GM12878 (cell line): ENCODE data around the gene TNK1. TPM values are rescaled to one million over a fixed set of nuclear protein-coding genes. Genes with fewer than 3 reads are reported as not detected.

Source experiments
- ATAC-seq: fragments of 200-7000 bp; cut with Tn5 transposase; 3 replicates; pipeline ENCODE4 v1.9.1; 2020; ENCODE audit warnings: mild to moderate bottlenecking, moderate library complexity
- BruUV-seq: library from RNA; stranded (reverse); fragments of 400-500 nt; replicated peaks from 2 replicates; lab custom pipeline; 2021; lab: Mats Ljungman, UMichigan
- CTCF ChIA-PET: fragments of 300-600 bp; sonication (Branson Sonifier 250); formaldehyde crosslinking; extraction: SDS; loops from one replicate; lab custom pipeline; 2021; ENCODE audit warnings: inconsistent platforms; lab: Yijun Ruan, JAX
- POLR2A ChIA-PET: fragments of 350-600 bp; formaldehyde crosslinking; extraction: SDS; loops from one replicate; lab custom pipeline; 2021; ENCODE audit warnings: inconsistent platforms; lab: Charles Lee
- RAD21 ChIA-PET: fragments of 300-600 bp; sonication (Branson Sonifier 250); formaldehyde crosslinking; loops from one replicate; lab custom pipeline; 2023; ENCODE audit warnings: antibody characterized with exemption; ENCODE audit not compliant: unreplicated experiment; lab: Charles Lee
- SMC1A ChIA-PET: fragments of 300-600 bp; sonication (Branson Sonifier 250); formaldehyde crosslinking; loops from one replicate; lab custom pipeline; 2023; ENCODE audit not compliant: unreplicated experiment, uncharacterized antibody; lab: Charles Lee
- DNase-seq: peaks from one replicate; pipeline ENCODE4 v3.0.0-alpha.2; 2011; ENCODE audit warnings: low read depth, low spot score
- FAIRE-seq: peaks from 3 replicates; lab custom pipeline; 2011; peaks lifted over from hg19 to GRCh38; lab: Jason Lieb, UNC
- H2AFZ ChIP-seq: 2 replicates; pipeline ENCODE4 v1.6.0; 2011; ENCODE audit warnings: low read depth, low read length, control low read depth; ENCODE audit not compliant: control insufficient read depth
- H3K27ac ChIP-seq: 2 replicates; pipeline ENCODE4 v1.5.1; 2011; ENCODE audit warnings: control low read depth; ENCODE audit not compliant: control insufficient read depth, insufficient read depth
- H3K27me3 ChIP-seq, 2 experiments: replicated peaks in 1 of 2; 2 replicates each; pipeline versions ENCODE4 v1.6.0 to v1.6.1; 2011; ENCODE audit warnings: low read length in 1 of 2; ENCODE audit not compliant: control insufficient read depth in 2 of 2, insufficient read depth in 2 of 2
- H3K36me3 ChIP-seq, 2 experiments: 2 replicates each; pipeline ENCODE4 v1.5.1; 2011; ENCODE audit warnings: low read length in 1 of 2; ENCODE audit not compliant: control insufficient read depth in 2 of 2, insufficient read depth in 2 of 2
- H3K4me1 ChIP-seq: 2 replicates; pipeline ENCODE4 v1.6.1; 2011; ENCODE audit warnings: mild to moderate bottlenecking, low read length, moderate library complexity, mixed read lengths; ENCODE audit not compliant: control insufficient read depth, insufficient read depth
- H3K4me2 ChIP-seq: 2 replicates; pipeline ENCODE4 v1.6.0; 2011; ENCODE audit warnings: control low read depth; ENCODE audit not compliant: control insufficient read depth, insufficient read depth
- H3K4me3 ChIP-seq: fragments of 200-600 bp; sonication (generic); 2 replicates; pipeline ENCODE4 v1.5.1; 2016
- H3K79me2 ChIP-seq: 2 replicates; pipeline ENCODE4 v1.6.0; 2011; ENCODE audit warnings: low read length; ENCODE audit not compliant: control insufficient read depth, insufficient read depth
- H3K9ac ChIP-seq: 2 replicates; pipeline ENCODE4 v1.8.0; 2011; ENCODE audit warnings: low read length, control low read depth, mixed read lengths; ENCODE audit not compliant: control insufficient read depth, insufficient read depth
- H3K9me3 ChIP-seq: replicated peaks from 3 replicates; pipeline ENCODE4 v1.5.1; 2011; ENCODE audit warnings: mild to moderate bottlenecking, low read length; ENCODE audit not compliant: control insufficient read depth, insufficient read depth
- H4K20me1 ChIP-seq: 2 replicates; pipeline ENCODE4 v1.6.0; 2011; ENCODE audit not compliant: control insufficient read depth, insufficient read depth
- CREB1 ChIP-seq: IDR thresholded peaks from 2 replicates; pipeline ENCODE4 v1.6.1; 2012; ENCODE audit warnings: low read depth, mild to moderate bottlenecking, inconsistent platforms
- EGR1 ChIP-seq, 2 experiments: IDR thresholded peaks; 1 replicate in 1 of 2; 2 replicates in 1 of 2; pipeline ENCODE4 v1.6.1; 2011 to 2012; ENCODE audit warnings: low read depth in 2 of 2, low read length in 2 of 2, borderline replicate concordance in 1 of 2, mild to moderate bottlenecking in 1 of 2, moderate library complexity in 1 of 2
- FOXM1 ChIP-seq: IDR thresholded peaks from 2 replicates; pipeline ENCODE4 v1.6.1; 2012; ENCODE audit warnings: low read depth, mild to moderate bottlenecking, inconsistent platforms, low read length, moderate library complexity
- MXI1 ChIP-seq: fragments of 150-350 bp; IDR thresholded peaks from 2 replicates; pipeline ENCODE4 v1.6.1; 2011; ENCODE audit warnings: low read depth, mild to moderate bottlenecking, inconsistent platforms, low read length, improper control_type of control experiment
- NFIC ChIP-seq: IDR thresholded peaks from 2 replicates; pipeline ENCODE4 v1.6.1; 2012; ENCODE audit warnings: low read depth, mild to moderate bottlenecking, inconsistent platforms, low read length, moderate library complexity
- PKNOX1 ChIP-seq: fragments of 450-650 bp; IDR thresholded peaks from 2 replicates; pipeline ENCODE4 v1.6.1; 2016; ENCODE audit warnings: mild to moderate bottlenecking
- RUNX3 ChIP-seq: IDR thresholded peaks from 2 replicates; pipeline ENCODE4 v1.6.1; 2012; ENCODE audit warnings: low read length, inconsistent platforms
- SIN3A ChIP-seq: IDR thresholded peaks from 2 replicates; pipeline ENCODE4 v1.6.1; 2012; ENCODE audit warnings: low read depth, low read length, improper control_type of control experiment
- TBL1XR1 ChIP-seq: IDR thresholded peaks from 2 replicates; pipeline ENCODE4 v1.6.1; 2012; ENCODE audit warnings: low read depth, low read length, improper control_type of control experiment
- TCF7 ChIP-seq: IDR thresholded peaks from 2 replicates; pipeline ENCODE4 v1.6.1; 2014; ENCODE audit warnings: antibody characterized with exemption, borderline replicate concordance
- WGBS: methylation state at CpG from one replicate; pipeline ENCODE4 v1.1.6; 2016; ENCODE audit warnings: low lambda C conversion rate; ENCODE audit not compliant: insufficient replicate concordance, insufficient coverage; ENCODE audit errors: missing lambda C conversion rate; 5-methylcytosine and 5-hydroxymethylcytosine counted together
- in situ Hi-C: fragments of 300-500 bp; cut with MboI; formaldehyde crosslinking; loops from 9 replicates; pipeline ENCODE4 v1.14.3; 2018; ENCODE audit warnings: mixed read lengths
- intact Hi-C: fragments of 100-400 bp; cut with micrococcal nuclease; formaldehyde crosslinking; loops from one replicate; pipeline ENCODE4 v1.14.2; 2022; ENCODE audit not compliant: unreplicated experiment
- polyA plus RNA-seq, 11 experiments: library from polyadenylated mRNA; depleted of rRNA in 4 of 11; unstranded in 6 of 11; stranded (reverse) in 5 of 11; fragments of >200 nt; fragmentation: Nextera tagmentation in 4 of 11; fragmentation: Illumina TruSeq in 1 of 11; extraction: Ambion mirVana in 4 of 11; extraction: Trizol in 1 of 11; gene quantifications; 1 replicate in 1 of 11; 2 replicates in 10 of 11; pipeline versions ENCODE4 v1.2.1 to v1.2.3, GENCODE V29; 2011 to 2016; ENCODE audit warnings: inconsistent platforms in 2 of 11, missing spikeins in 2 of 11, low read depth in 1 of 11
- total RNA-seq, 4 experiments: library from RNA; depleted of rRNA in 3 of 4; stranded (reverse); fragments of >200 nt in 3 of 4; fragmentation: Illumina TruSeq in 1 of 4; extraction: Trizol in 1 of 4; gene quantifications; 2 replicates each; pipeline versions ENCODE4 v1.2.1 to v1.2.3, GENCODE V29; 2013 to 2021
- TF ChIP-seq, protein P1 (sequence below): IDR thresholded peaks from 2 replicates; pipeline ENCODE4 v1.6.1; 2011; ENCODE audit warnings: mild to moderate bottlenecking, low read depth, low read length, moderate library complexity; ENCODE audit not compliant: insufficient replicate concordance
- TF ChIP-seq, protein P2 (sequence below): IDR thresholded peaks from 2 replicates; pipeline ENCODE4 v1.6.1; 2012; ENCODE audit warnings: low read depth, low read length, improper control_type of control experiment
- TF ChIP-seq, protein P3 (sequence below): IDR thresholded peaks from 2 replicates; pipeline ENCODE4 v1.6.1; 2011; ENCODE audit warnings: borderline replicate concordance, low read depth, mild to moderate bottlenecking, moderate library complexity, low read length; ENCODE audit not compliant: insufficient read depth, poor library complexity, severe bottlenecking

Gene TNK1
- total and polyA plus RNA-seq, 10 of the 15 experiments (the other 5 are each of a cell fraction or from before 2014, with no cell fraction given): 0.06 to 2.5 (median 0.70) TPM

DNA sequence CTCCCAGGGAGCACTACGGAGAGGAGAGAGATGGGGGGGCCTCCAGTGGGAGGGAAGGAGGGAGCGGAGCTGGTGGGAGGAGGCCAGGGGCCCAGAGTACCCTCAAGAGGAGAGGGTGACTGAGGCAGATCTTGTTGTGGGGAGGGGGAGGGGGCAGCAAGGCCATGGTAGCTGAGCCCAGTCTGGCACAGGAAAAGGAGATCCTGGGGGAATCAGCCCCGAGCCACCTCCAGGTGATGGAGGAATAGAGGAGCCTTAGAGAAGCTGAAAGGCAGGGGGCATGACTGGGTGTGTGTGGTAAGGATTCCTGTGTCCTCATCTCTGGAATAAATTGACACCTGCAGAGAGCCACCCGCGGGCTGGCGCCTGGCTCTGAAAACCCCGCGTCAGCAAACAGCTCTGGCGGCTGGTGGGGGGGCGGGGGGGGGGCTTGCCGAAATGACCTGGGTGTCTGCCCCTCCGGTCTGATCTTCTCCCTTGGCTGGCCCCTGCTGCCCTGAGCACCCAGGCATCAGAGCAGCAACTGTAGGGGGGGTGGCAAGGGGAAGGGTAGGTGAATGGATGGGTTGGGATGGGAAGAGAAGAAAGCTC is 25.4 kb downstream of the TNK1 start (continued):
- TF ChIP-seq TCF7 (no peak), RUNX3 (no peak), PKNOX1 (no peak)

GRCh38 chr17:7407082-7407481 is 26.2 kb downstream of the TNK1 start:
- RAD21 ChIA-PET: no interaction called here
- intact Hi-C loops: no loop called here
- WGBS: 63% methylated on average over 13 of the region's 13 CpGs
- Histone ChIP-seq H3K27ac (no peak overlapping the region), H3K4me2 (no peak overlapping the region), H3K36me3 (no peaks in the 10 kb centered on the region), H3K4me1 (peaks cover 3% of the 10 kb centered on the region; the same call in 1 of the 2 replicates), H4K20me1 (no peaks in the 10 kb centered on the region), H3K27me3 (peaks cover 0 to 6% of the 10 kb centered on the region in 2 experiments; a peak in 2 of 4 replicates), H3K79me2 (peaks cover 2% of the 10 kb centered on the region), H3K9ac (no peak overlapping the region), H2AFZ (no peak overlapping the region), H3K9me3 (no peaks in the 10 kb centered on the region), H3K4me3 (no peak overlapping the region)
- SMC1A ChIA-PET: no interaction called here
- no peak for ATAC-seq
- POLR2A ChIA-PET: no interaction called here
- no TSS peak for BruUV-seq
- DNase-seq: no peak
- CTCF ChIA-PET: no interaction called here
- in situ Hi-C loops: no loop called here
- no peak for FAIRE-seq
- no peak for TF ChIP-seq EGR1 (IDR thresholded peaks at IDR 0.05; ENCODE audit: borderline replicate concordance in 1 of 2, low read depth in 2 of 2, low read length in 2 of 2)
- TF ChIP-seq CREB1: no peak
- TF ChIP-seq TBL1XR1: no peak
- no peak for TF ChIP-seq MXI1
- TF ChIP-seq, protein P1, sequence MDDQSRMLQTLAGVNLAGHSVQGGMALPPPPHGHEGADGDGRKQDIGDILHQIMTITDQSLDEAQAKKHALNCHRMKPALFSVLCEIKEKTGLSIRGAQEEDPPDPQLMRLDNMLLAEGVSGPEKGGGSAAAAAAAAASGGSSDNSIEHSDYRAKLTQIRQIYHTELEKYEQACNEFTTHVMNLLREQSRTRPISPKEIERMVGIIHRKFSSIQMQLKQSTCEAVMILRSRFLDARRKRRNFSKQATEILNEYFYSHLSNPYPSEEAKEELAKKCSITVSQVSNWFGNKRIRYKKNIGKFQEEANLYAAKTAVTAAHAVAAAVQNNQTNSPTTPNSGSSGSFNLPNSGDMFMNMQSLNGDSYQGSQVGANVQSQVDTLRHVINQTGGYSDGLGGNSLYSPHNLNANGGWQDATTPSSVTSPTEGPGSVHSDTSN: no peak
- no peak for TF ChIP-seq SIN3A
- no peak for TF ChIP-seq RUNX3
- TF ChIP-seq FOXM1: no peak
- TF ChIP-seq NFIC: no peak
- TF ChIP-seq, protein P2, sequence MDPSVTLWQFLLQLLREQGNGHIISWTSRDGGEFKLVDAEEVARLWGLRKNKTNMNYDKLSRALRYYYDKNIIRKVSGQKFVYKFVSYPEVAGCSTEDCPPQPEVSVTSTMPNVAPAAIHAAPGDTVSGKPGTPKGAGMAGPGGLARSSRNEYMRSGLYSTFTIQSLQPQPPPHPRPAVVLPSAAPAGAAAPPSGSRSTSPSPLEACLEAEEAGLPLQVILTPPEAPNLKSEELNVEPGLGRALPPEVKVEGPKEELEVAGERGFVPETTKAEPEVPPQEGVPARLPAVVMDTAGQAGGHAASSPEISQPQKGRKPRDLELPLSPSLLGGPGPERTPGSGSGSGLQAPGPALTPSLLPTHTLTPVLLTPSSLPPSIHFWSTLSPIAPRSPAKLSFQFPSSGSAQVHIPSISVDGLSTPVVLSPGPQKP: no peak
- TF ChIP-seq, protein P3, sequence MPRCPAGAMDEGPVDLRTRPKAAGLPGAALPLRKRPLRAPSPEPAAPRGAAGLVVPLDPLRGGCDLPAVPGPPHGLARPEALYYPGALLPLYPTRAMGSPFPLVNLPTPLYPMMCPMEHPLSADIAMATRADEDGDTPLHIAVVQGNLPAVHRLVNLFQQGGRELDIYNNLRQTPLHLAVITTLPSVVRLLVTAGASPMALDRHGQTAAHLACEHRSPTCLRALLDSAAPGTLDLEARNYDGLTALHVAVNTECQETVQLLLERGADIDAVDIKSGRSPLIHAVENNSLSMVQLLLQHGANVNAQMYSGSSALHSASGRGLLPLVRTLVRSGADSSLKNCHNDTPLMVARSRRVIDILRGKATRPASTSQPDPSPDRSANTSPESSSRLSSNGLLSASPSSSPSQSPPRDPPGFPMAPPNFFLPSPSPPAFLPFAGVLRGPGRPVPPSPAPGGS: no peak
